Breast epithelium (tissue), 4 donors: ENCODE measurements around the gene ACER2. TPM values are rescaled to one million over a fixed set of nuclear protein-coding genes. Genes with fewer than 3 reads are reported as not detected.

Experiments used
- DNase-seq, 2 donors: peaks; one replicate each; pipeline ENCODE4 v3.0.0-alpha.2; 2019; ENCODE audit warnings: low spot score in 2 of 2
- H3K27ac ChIP-seq, 2 donors: fragments of 200-600 bp; sonication (generic) in 1 of 2; one replicate each; pipeline ENCODE4 v1.5.1; 2016 to 2019; ENCODE audit warnings: mild to moderate bottlenecking in 1 of 2
- H3K27me3 ChIP-seq, 2 donors: fragments of 200-600 bp; sonication (generic) in 1 of 2; one replicate each; pipeline versions ENCODE4 v1.5.1 to v1.6.0; 2017 to 2019; ENCODE audit warnings: control low read depth in 1 of 2, mild to moderate bottlenecking in 1 of 2
- H3K36me3 ChIP-seq: fragments of 200-600 bp; one replicate; pipeline ENCODE4 v1.5.1; 2019
- H3K4me1 ChIP-seq, 2 donors: fragments of 200-600 bp; sonication (generic); one replicate each; pipeline ENCODE4 v1.5.1; 2016 to 2019; ENCODE audit warnings: control low read depth in 1 of 2
- H3K4me3 ChIP-seq, 3 donors: fragments of 200-600 bp; sonication (generic); 1 replicate in 2 of 3; 2 replicates in 1 of 3; pipeline ENCODE4 v1.5.1; 2016 to 2019; ENCODE audit warnings: mild to moderate bottlenecking in 3 of 3, moderate library complexity in 2 of 3
- H3K9me3 ChIP-seq, 2 donors: fragments of 200-600 bp; sonication (generic) in 1 of 2; one replicate each; pipeline ENCODE4 v1.5.1; 2016 to 2019; ENCODE audit warnings: control low read depth in 1 of 2
- CTCF ChIP-seq, 3 donors: fragments of 450-650 bp; IDR thresholded peaks; one replicate each; pipeline ENCODE4 v1.5.1; 2016 to 2017; ENCODE audit warnings: antibody characterized with exemption in 3 of 3, mild to moderate bottlenecking in 3 of 3, moderate library complexity in 3 of 3
- POLR2A ChIP-seq: fragments of 450-650 bp; IDR thresholded peaks from one replicate; pipeline ENCODE4 v1.6.1; 2016; ENCODE audit warnings: antibody characterized with exemption, mild to moderate bottlenecking, moderate library complexity
- POLR2AphosphoS5 ChIP-seq, 3 donors: sonication (generic); formaldehyde crosslinking; IDR thresholded peaks; one replicate each; pipeline ENCODE4 v1.6.1; 2017; ENCODE audit warnings: antibody characterized with exemption in 3 of 3
- intact Hi-C: fragments of 100-400 bp; cut with DNase I; formaldehyde crosslinking; loops from one replicate; pipeline ENCODE4 v1.15.1; 2023; ENCODE audit warnings: low total_unique reads
- total RNA-seq, 3 donors: library from RNA; depleted of rRNA; stranded (reverse); fragments of >200 nt; gene quantifications; one replicate each; pipeline ENCODE4 v1.1.0, GENCODE V29; 2016

ACER2 gene
- total RNA-seq, result 10 to 100 TPM; 11.0 to 17.6 (median 16.7) TPM

DNA sequence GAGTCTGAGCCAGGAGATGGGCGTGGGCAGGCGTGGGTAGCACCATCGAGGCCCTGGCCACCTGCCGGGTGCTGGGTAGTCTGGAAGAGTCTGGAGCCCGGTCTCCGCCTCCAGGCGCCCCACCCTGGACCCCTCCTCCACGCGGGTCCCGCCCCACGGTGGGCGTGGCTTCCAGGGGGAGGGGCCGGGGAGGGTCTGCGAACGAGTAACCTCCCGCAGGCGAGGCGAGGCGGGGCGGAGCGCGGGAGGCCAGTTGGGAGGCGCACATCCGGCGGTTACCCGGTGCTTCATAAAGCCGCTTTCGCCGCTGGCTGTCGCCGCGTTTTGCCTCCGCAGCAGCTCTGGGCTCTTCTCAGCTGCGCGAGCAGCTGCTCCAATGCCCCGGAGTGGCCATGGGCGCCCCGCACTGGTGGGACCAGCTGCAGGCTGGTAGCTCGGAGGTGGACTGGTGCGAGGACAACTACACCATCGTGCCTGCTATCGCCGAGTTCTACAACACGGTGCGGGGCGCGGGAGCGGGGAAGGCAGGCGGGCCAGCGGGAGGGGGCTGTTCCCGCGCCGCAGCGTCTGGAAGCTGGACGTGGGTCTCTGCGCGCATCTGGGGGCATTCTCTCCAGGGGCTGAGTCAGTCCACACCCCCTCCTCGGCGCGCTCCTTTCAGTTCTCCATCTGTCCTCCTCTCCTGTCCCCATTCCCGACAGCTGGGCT, at the start of gene ACER2:
TSS of gene ACER2 (plus strand) at position 317 of the 708 bp plus-strand sequence. CDS start at position 393, 76 bp downstream.
- intact Hi-C loops, result no loop called here
- Histone ChIP-seq H3K27me3 (no peaks in the 10 kb centered on the region), H3K27ac (peak within 1 kb of the TSS; percentile 87 to 95), H3K4me1 (peaks cover 0 to 6% of the 10 kb centered on the region in 2 donors), H3K9me3 (no peaks in the 10 kb centered on the region), H3K36me3 (no peaks in the 10 kb centered on the region), H3K4me3 (peak within 1 kb of the TSS; percentile 83 to 95 (median 90))
- DNase-seq, result peak; percentile 91 to 95
- peak; percentile 49 to 72 (median 61) for TF ChIP-seq POLR2AphosphoS5 (IDR thresholded peaks at IDR 0.05)
- TF ChIP-seq POLR2A, result peak; percentile 63
- no peak for TF ChIP-seq CTCF (IDR thresholded peaks at IDR 0.05)

- H3K27me3 ChIP-seq, result no peaks in the 10 kb centered on the region
- no peak for DNase-seq
- TF ChIP-seq POLR2A (no peak), POLR2AphosphoS5 (IDR thresholded peaks at IDR 0.05) (no peak), CTCF (IDR thresholded peaks at IDR 0.05) (no peak)
- no peaks in the 10 kb centered on the region for H3K36me3 ChIP-seq
- no peak overlapping the region for H3K4me3 ChIP-seq
- H3K4me1 ChIP-seq, result no peaks in the 10 kb centered on the region
- no peaks in the 10 kb centered on the region for H3K9me3 ChIP-seq
- H3K27ac ChIP-seq, result no peak overlapping the region
- intact Hi-C loops, result no loop called here
Measured at GRCh38 chr9:19369107-19369506, 39.7 kb upstream of the ACER2 start.

DNA sequence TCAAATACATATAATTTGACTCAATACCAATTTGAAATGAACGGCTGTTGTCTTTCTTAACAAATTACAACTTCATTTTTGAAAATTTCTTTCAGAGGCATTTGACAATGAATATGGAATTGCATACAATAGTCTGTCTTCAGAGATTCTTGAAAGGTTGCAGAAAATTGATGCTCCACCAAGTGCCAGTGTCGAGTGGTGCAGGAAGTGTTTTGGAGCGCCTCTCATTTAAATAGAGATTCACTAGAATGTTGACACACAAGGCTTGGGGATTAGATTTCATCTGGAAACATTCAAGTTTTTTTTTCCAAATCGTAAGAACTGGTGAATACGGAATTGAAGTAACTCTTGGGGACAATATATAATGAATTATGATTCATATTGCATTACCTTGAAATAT, 36.9 kb upstream of the ACER2 start:
- H3K27me3 ChIP-seq, result no peaks in the 10 kb centered on the region
- no peaks in the 10 kb centered on the region for H3K4me1 ChIP-seq
- DNase-seq, result no peak
- H3K36me3 ChIP-seq, result peaks cover 7% of the 10 kb centered on the region
- H3K4me3 ChIP-seq, result no peak overlapping the region
- no peaks in the 10 kb centered on the region for H3K9me3 ChIP-seq
- intact Hi-C loops, result no loop called here
- no peak for TF ChIP-seq POLR2A
- TF ChIP-seq CTCF (IDR thresholded peaks at IDR 0.05), result no peak
- no peak for TF ChIP-seq POLR2AphosphoS5 (IDR thresholded peaks at IDR 0.05)
- no peak overlapping the region for H3K27ac ChIP-seq

GRCh38 chr9:19372567-19372966, 36.2 kb upstream of the ACER2 start:
- peaks cover 7% of the 10 kb centered on the region for H3K36me3 ChIP-seq
- intact Hi-C loops, result no loop called here
- TF ChIP-seq POLR2A (no peak), POLR2AphosphoS5 (IDR thresholded peaks at IDR 0.05) (no peak), CTCF (IDR thresholded peaks at IDR 0.05) (no peak)
- H3K27ac ChIP-seq, result no peak overlapping the region
- no peaks in the 10 kb centered on the region for H3K9me3 ChIP-seq
- no peaks in the 10 kb centered on the region for H3K27me3 ChIP-seq
- DNase-seq, result no peak
- no peaks in the 10 kb centered on the region for H3K4me1 ChIP-seq
- no peak overlapping the region for H3K4me3 ChIP-seq

GRCh38 chr9:19373527-19373926, 35.3 kb upstream of the ACER2 start:
- H3K36me3 ChIP-seq, result peaks cover 7% of the 10 kb centered on the region
- no peak for TF ChIP-seq POLR2AphosphoS5 (IDR thresholded peaks at IDR 0.05)
- TF ChIP-seq POLR2A, result no peak
- no peak for TF ChIP-seq CTCF (IDR thresholded peaks at IDR 0.05)
- H3K9me3 ChIP-seq, result no peaks in the 10 kb centered on the region
- intact Hi-C loops, result no loop called here
- no peak for DNase-seq
- H3K4me3 ChIP-seq, result no peak overlapping the region
- H3K27ac ChIP-seq, result no peak overlapping the region
- no peaks in the 10 kb centered on the region for H3K27me3 ChIP-seq
- peaks cover 0 to 4% of the 10 kb centered on the region in 2 donors for H3K4me1 ChIP-seq
